GM21737 (cell line): Measurements from ENCODE around the gene ZDHHC20.
"Not testable (repeated sequence)": the region's sequence is repeated elsewhere in the genome, so short reads cannot be mapped to it uniquely, and the experiment has no call there.

Experiments used
- ATAC-seq: cut with Tn5 transposase; IDR thresholded peaks from one replicate; pipeline ENCODE4 v1.9.1; 2021; ENCODE audit warnings: mild to moderate bottlenecking, moderate library complexity; ENCODE audit not compliant: unreplicated experiment

Gene ZDHHC20

DNA sequence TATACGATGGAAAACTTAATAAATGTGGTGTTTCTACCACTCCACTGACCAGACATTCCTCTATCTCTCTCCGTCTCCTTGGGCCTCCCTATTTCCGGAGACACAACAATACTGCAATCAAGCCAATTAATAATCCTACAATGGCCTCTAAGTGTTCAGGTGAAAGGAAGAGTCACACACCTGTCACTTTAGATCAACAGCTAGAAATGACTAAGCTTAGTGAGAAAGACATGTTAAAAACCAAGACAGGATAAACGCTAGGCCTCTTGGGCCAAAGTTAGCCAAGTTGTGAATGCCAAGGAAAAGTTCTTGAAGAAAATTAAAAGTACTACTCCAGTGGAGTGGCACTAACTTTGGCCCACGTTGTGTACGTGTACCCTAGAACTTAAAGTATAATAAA is 22.5 kb downstream of the ZDHHC20 start:
- ATAC-seq = no peak

DNA sequence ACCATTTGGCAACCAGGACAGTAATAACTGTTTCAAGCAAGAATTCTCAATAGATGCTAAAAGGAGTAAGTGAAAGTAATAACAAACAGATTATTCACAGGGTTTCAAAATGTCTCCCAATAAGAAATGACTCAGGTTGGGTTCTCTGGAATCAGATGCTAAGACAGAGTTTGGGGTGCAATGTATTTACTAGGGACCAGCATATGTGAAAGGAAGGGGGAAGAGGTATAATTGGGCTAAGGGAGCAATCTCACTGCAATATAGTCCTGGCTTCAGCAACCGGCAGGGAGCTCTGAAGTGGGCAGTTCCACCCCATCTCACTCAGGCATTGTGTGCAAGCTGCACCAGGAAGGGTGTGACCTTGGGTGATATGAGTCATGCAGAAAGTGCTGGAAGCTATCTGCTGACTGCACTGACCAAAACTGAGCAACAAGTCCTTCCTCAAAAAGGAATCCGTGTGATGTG is 23.4 kb downstream of the ZDHHC20 start:
- peak; percentile 98 for ATAC-seq

DNA sequence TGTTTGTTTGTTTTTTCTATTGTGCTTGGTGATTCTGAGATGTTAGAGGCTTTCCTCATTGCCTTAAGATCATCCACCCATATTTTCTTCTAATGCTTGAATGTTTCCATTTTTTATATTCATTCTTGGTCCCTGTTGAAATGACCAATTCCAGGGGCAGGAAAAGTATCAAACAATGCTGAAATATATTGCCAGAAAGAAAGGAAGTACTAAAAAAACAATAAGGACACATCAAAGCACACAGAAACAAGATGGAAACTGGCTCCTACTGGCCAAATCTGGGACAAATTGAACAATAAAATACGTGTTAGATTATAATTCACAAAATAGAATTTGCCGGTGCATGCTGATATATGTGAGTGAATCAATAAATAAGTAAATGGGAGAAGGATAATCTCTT is 23.9 kb downstream of the ZDHHC20 start:
- no peak for ATAC-seq

DNA sequence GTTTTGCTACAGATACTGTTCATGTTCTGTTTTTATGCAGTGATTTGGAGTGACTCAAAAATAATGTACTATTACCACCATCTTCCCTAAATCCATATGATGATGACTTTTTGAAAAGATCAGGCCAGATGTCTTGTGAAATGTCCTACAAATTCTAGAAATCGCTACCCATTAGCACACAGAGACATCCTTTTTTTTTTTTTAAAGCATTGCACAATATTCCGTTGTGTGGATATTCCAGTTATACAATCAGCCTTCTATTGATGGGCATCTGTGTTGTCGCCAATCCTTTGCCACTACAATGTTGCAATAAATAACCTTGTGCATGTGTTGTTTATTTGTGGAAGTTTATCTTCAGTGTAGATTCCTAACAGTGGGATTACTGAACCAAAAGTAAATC is 24.5 kb downstream of the ZDHHC20 start:
- ATAC-seq = no peak

DNA sequence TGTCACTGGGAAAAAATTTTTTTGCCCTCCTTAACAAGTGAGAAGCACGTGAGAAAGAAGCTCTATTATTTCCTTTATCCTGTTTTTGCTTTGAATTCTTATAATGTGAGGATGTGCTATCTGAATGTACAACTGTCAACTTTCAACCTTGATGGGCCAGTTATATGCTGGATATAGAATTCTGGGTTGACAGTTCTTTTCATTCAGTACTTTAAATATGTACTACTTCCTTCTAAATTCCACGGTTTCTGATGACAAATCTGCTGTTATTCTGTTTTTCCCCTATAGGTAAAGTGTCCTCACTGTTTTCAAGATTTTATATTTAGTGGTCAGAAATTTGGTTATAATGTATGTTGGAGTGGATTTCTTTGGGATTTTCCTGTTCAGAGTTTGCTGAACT is 29.9 kb downstream of the ZDHHC20 start:
- no peak for ATAC-seq

DNA sequence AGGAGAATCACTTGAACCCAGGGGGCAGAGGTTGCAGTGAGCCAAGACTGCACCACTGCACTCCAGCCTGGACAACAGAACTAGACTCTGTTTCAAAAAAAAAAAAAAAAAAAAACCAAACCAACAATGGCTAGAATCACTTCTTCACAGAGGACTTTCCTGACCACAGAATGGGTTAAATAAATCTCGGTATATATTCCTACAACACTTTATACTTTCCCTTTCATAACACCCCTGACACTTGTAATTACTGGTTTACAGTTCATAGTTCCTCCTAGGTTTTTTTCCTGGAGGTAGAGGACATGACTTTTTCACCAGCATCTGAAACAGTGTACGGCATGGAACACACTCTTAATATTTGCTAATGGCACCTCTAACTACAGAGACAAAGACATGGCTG is 31.4 kb downstream of the ZDHHC20 start:
- no peak for ATAC-seq

DNA sequence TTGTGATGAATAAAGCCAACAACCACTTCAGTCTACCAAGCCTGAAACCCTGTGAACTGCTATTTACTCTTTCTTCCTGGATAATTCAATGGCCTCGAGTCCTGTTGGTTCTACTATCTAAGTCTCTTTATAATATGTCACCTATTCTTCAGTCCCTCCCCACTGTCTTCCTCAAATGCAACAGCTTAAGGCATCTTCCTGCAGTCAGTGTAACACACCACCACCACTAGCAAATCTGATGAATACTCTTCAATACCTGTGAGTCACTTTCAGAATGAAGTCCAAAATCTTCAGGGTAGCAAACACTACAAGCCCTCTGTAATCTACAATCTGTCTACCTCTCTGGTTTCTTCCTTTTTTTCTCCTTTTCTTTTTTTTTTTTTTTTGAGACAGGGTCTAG is 32.9 kb downstream of the ZDHHC20 start:
- no peak for ATAC-seq

DNA sequence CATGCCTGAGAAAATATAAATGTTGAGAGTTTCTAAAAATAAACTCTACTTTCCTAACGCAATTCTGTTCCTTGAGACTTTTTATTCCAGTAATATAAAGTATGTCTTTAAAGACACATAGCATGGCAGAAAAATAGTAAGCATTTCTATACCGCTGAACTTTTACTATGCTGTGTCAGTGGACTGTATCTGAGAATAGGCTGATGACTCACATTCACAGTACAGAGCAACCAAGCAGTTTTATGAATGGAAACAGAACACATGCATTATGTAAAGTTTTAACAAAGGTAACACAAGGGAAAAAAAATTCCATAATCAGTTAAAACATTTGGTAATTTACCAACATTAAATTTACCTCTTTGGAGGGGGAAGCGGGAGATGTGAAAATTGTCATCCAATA is 38.4 kb downstream of the ZDHHC20 start:
- ATAC-seq = no peak

DNA sequence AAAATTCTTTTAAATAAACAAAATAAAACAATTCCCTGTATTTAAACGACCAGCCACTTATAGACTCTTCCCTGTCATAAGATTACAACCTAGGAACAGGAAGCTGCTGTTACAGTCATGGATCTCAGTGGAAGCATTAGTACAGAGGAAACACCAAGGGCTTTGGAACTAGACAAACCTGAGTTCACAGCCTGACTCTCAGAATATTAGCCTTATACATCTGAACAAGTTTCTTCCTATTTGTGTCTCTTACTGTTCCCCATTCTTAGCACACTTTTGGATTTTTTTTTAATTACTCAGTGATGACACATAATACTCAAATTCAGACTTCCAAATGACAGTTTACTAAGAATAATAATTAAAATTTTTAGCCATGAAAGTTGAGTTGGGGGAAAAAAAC is 46.1 kb downstream of the ZDHHC20 start:
- ATAC-seq = no peak

DNA sequence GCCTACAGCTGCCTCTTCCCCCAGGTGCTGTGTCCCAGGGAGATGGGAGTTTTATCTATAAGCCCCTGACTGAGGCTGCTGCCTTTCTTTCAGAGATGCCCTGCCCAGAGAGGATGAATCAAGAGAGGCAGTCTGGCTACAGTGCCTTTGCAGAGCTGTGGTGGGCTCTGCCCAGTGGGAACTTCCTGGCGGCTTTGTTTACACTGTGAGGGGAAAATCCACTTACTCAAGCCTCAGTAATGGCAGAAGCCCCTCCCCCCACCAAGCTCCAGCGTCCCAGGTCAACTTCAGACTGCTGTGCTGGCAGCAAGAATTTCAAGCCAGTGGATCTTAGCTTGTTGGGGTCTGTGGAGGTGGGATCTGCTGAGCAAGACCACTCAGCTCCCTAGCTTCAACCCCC is 48.6 kb downstream of the ZDHHC20 start:
- not testable (repeated sequence) for ATAC-seq

DNA sequence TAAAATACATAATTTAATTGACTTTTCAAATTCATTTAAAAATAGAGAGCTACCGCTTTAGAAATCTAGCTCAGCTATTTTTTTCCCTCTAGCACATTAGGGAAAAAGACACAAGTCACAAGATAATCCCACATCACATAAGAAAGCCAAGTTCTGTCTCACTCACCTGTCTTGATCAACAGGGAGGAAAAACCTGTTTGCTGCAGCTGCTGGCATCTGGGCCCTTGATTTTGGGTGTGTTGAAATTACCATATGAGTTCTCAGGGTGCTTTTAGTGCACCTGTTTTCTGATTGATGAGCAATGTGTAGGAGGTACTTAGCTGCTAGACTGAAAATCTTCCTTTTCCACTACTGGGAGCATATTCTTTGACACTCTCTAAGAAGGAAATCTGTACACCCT is 53.8 kb downstream of the ZDHHC20 start:
- no peak for ATAC-seq

DNA sequence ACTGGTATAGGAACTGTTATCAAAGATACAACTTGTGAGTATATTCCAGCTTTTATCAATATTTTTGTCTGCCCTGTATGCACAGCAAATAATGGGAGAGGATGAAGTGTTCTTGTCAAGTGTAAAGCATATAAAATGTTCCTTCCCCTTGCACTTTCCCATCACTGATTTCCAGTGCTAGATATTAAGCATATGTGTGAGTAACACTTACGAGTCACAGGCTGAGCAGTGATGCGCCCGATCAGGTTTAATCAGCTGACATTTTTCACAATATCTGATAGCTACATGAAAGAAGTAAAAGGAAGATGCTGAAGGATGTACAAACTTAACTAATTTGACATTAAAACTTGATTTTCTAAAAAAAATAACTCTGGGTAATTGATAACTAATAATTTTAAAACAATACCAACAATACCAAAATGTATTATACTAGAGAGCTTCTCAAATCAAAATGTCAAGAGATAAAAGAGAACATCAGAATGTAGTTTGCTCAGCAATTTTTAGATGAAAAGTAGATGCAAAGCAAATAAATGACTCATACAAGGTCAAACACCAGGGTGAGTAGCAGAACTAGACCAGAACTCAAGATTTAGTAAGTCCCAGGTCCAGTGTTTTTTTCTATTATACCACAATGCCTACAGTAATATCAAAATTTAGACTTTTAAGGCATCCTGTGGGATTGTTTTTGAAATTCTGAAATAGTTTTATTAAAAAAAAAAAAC is 56.4 kb downstream of the ZDHHC20 start:
- ATAC-seq = no peak

DNA sequence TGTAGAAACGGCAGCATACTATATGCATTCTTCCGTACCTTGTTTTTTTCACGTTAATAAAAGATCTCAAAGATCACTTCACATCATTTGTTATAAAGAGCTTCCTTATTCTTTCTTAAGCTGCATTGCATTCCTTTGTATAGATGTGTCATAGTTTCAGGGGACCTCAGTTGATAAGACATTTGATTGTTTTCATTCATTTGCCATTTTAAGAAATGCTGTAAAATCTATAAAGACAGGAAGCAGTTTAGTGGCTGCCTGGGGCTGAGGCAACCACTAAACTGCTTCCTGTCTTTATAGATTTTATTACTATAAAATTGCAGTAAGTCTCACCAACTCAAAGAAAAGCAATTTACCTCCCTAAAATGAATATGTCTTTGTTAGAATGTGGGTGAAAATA is 59.4 kb downstream of the ZDHHC20 start:
- ATAC-seq = no peak

DNA sequence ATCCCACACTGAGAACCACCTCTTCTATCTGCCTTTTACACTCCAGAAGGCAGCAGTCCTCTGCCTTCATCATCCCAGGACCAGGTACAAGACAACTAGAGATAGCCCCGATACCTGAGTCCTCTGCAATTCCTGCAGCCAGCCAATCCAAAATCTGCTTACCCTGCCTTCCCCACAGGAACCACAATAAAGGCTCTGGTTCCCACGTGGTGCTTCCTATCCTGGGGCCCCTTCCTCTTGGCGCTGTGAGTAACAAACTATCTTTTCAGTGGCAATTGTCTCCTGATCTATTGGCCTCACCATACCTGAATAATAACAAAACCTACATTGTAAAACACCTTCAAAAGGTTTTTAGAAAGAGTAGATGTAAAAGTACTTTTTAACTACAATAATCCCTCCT is 63.1 kb downstream of the ZDHHC20 start:
- ATAC-seq = no peak

DNA sequence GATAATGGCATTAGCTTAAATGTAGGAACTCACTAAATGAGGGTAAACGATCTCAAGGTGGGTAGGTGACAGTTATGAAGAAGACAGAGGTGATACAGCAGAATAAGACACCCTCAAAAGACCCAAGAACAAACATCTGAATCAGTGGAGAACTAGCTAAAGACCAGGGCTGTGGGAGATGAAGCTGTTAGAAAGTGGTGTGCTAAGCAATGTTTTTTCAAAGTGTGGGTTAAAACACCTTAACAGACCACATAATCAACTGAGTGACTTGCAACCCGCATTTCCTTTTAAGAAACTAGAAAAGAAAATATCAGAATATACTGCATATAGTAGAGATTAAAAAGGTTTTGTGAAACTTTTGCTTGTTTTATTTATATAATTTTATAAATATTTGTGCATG is 70.0 kb downstream of the ZDHHC20 start:
- ATAC-seq = no peak

DNA sequence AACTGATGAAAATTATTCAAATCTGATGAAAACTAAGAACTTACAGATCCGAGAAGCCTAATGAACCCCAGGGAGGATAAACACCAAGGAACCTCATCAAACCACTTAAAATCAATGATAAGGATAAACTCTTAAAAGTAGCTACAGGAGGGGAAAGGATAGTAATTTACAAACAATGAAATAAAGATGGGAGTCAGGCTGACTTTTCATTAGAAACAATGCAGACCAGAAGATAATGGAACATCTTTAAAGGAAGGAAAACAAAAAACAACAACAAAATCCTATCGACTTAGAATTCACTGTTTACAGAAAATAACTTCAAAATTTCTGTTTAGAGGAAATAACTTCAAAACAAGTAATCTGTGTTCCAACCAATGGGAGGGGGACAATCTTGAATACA is 73.4 kb downstream of the ZDHHC20 start:
- ATAC-seq = no peak

DNA sequence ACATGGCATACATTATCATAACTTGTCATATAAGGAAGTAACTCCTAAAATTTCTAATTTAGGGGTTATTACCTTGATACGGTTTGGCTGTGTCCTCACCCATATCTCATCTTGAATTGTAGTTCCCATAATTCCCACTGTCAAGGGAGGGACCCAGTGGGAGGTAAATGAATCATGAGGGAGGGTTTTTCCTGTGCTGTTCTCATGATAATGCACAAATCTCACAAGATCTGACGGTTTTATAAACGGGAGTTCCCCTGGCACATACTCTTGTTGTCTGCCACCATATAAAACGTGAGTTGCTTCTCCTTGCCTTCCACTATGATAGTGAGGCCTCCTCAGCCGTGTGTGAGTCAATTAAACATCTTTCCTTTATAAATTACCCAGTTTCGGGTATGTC is 76.0 kb downstream of the ZDHHC20 start:
- ATAC-seq = no peak

DNA sequence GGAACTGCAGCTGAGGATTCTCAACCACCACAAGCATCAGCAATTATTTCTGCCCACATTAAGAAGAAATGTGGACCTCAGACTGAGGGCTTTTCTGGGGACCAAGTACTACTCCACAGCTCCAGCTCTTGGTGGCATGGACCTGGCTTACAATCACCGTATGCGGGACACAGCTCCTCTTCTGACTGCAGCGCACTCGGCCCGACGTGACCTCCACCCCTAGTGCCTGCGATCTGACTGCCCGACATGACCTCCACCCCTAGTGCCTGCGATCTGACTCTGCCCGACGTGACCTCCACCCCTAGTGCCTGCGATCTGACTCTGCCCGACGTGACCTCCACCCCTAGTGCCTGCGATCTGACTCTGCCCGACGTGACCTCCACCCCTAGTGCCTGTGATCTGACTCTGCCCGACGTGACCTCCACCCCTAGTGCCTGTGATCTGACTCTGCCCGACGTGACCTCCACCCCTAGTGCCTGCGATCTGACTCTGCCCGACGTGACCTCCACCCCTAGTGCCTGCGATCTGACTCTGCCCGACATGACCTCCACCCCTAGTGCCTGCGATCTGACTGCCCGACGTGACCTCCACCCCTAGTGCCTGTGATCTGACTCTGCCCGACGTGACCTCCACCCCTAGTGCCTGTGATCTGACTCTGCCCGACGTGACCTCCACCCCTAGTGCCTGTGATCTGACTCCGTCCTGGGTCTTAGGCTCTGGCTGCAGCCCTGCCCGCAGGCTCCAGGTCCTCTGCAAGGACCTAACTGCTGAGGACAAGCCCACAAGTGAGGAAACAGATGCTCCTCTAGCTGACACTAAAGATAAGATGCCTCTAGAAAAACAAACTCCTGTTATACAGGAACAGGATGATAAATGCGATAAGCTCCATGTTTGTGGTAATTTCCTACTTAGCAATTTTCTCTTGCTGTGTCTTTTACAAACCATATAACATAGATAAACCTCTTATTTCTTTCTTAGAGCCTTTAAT is 81.8 kb downstream of the ZDHHC20 start:
- ATAC-seq = not testable (repeated sequence)

DNA sequence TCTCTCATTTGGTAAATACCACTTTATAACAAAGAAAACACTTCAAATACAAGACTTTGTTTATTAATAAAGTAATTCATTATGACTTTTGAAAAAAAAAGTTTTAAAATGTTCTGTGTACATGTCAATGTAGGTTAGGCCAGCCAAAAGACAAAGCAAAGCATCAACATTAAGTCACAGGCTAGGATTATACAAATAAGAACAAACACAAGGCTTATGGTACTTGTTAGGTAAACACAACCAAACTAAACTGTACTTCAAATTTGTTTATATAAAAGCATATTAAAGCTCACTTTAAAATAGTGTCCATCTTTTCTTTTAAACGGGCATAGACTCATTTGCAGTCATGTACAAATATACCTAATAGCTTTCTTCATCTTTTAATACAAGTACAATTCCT is 86.6 kb downstream of the ZDHHC20 start:
- no peak for ATAC-seq

DNA sequence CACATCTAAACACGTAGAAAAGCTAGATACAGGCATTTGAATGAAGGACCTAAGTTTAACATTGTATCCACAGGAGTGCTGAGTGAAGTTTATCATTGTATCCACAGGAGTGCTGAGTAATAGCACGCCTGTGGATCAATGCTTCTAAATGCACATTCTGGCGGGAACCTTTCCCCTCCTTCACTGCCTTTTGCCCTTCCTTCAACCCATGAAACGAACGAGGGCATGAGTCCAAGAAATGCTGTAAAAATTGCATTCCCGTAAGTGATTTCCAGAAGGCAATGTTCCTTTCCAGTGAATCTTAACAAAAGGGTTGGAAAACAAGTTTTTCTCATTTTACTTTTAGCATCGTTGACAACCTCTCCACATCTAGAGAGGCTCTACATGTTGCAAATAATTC is 88.1 kb downstream of the ZDHHC20 start:
- ATAC-seq = no peak

DNA sequence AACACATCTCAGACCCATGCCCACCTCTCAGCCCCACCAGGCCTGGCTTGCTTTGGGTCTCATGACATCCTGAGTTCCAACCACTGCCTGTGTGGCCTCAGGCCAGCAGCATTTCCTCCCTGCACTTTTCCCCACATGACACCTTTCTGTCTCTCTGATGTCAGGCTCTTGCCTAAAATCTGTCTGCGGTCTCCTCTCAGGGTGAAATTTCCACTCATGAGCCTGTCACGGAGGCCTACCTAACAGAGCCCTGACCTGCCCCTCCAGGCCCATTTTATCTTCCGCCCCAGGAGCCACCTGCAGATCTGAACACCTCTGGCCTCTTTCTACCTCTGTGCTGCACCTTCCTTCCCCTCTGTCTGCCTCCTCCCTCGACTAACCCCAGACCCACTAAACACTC is 93.5 kb downstream of the ZDHHC20 start:
- no peak for ATAC-seq

DNA sequence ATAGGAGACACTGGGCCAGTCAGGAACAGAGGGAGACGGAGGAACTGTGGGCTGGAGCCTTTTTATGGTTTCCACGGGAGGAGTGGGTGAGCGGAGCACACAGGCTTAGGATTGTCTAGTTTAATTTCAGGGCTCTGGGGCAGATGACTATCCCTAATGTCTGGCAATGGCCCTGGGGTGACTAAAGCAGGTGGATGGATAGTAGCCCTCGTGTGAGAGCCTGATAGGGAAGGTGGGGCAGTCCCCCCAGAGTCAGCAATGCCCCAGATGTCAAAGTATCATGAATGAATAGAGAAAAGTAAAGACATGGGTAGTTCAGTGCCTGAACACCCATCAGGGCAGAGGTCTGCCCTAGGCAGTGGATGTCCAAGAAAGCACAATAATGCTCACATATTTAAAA is 94.2 kb downstream of the ZDHHC20 start:
- no peak for ATAC-seq
